DMS53 (cell line): Measurements from ENCODE around the gene TMEM82.

ENCODE experiments used
- DNase-seq: peaks from one replicate; lab custom pipeline; 2025; lab: John Stamatoyannopoulos, UW

The TMEM82 gene

DNA sequence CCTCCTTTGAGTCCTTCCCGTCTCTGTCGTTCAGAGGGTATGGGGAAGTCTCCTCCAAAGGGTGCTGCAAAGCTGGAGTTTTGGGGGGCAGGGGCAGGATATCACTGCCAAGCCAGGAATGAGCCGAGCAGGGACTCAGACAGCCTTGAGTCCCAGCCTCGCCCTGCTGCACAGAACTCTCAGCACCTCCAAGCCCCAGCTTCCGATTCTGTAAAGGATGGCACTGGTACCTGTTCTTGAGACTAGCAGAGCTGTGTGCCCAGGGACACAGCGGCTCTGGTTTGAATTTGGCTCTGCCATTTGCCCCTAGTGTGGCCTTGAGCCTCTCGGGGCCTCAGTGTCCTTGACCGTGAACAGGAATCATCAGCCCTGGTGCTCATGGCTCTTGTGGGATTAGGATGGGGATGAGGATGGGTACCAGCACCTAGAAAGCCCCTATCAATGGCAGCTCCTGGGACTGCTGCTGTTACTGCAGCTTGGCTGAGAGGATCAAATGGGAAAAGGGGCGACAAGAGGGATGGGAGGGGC lies 14.8 kb downstream of the TMEM82 start:
- peak; percentile 56 for DNase-seq

DNA sequence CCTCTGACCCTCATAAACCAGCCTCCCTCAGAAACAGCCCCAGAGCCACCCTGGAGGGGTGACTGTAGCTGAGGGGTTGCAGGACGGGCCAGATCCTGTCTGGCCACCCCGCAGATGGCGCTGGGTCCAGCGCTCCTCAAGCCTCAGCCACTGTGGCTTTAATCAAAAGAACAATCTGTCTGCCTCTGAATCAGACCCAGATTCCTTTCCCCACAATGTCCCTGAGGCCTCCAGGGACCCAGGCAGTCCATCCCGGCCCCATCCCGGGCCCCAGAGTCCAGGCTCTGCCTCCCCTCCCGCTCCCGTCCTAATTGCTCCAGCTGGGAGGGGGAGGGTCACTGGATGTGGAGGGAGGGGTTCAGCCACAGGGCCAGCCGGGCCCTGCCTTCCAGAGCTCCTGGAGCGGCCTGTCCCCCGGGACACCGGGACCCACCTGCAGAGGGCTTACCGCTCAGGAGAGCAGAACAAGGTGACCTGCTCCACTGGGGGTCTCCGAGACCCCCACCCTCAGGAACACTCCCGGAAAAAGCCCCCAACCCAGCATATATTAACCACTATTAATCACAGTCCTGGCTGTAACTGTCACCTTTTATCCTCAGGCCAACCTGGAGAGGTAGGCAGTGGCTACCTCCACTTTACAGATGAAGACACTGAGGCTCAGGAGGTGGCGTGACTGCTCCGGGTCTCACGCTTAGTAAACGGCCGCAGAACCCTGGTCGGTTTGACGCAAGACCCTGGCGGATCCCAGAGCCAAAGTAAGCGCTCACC lies 15.5 kb downstream of the TMEM82 start:
- DNase-seq = peak; percentile 65

DNA sequence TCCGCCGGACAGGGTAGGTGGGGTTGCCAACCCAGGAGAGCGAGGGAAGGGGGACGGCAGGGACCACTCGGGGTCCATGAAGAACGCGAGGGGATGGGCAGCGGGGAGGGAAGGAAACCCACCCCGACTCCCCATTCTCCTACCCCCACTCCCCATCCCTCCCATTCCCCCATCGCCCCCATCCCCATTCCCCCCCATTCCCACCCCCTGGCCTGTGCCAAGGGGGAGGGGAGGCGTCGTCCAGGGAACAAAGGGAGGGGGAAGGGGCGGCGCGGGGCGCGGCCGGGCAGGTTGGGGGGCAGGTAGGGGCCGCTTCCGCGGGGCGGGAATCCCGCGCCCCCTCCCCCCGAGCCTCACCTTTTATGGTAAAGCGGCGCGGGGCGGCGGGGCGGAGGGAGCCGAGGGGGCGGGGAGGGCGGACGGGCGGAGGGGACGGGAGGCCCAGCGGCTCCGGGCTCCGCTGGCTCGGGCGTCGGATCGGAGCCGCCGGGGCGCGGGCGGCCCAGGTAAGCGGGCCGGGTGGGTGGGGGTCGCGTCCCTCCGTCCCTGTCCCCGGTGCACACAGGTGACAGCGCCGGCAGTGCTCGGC lies 16.1 kb downstream of the TMEM82 start, which contains the start of gene FBLIM1:
Gene FBLIM1, plus strand, starts transcription at position 453 of the 589 bp plus-strand sequence. CDS start 6,189 bp downstream, outside the sequence.
- DNase-seq = peak; percentile 70

DNA sequence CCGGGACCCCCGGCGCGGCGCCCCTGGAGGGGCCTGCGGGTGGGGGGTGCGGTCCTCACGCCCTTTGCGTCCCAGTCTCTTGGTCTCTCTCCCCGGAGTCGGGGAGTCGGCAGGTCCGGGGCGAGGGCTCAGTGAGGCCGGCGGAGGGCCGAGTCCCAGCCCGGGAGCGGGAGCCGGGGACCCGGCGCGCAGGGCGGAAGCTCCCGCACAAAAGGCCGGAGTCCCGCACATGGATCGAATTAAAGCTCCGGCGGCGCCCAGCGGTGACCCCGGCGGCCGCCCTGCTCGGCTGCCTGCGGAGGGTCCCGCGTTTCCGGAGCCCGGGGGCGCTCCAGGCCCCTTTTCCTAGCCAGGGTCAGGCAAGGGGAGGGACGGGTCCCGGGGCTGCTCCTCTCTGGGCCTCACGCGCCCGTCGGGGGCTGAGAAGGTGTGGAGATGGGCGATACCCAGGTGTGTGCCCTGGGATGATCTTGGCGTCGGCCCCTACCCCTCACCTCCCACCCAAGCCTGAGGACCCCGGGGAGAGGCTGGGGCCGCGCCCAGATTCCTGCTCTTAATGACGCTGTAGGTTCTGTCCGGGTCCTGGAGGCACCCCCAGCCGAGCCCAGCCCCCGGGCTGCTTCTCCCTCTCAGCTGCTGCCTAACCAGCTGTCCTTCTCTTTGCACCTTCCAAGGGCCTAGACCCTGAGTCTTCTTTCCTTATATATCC lies 16.8 kb downstream of the TMEM82 start:
- DNase-seq = peak; percentile 55

DNA sequence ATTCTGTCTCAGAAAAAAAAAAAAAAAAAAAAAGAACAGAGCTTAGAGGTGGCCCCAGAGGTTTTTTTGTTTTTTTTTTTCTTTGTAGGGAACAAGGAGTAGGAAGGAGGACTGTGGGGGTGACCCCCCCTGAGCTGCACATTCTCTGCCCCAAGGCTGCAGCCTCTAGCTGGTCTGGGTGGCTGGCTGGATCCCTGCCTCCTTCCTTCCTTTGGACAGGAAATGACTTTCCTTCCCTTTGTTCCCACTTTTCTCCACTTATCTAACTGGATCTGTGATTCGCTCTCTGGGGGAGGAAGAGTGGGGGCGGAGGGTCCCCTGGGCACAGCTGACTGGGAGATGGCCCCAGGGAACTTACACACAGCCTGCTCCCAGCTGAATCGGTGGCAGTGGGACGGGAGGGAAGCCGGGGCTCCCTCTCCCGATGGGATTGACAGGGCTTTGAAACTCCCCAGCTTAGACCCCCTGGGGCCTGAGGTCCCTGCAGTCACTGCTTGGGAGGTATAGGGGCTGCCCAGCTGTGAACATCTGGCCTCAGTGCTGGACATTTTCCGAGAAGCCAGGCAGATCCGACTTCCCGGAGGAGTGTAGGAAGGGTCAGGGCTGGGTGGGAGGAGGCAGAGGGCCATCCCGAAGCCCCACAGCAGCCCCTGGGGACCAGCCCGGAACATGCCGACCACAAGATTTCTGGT lies 18.4 kb downstream of the TMEM82 start:
- no peak for DNase-seq

DNA sequence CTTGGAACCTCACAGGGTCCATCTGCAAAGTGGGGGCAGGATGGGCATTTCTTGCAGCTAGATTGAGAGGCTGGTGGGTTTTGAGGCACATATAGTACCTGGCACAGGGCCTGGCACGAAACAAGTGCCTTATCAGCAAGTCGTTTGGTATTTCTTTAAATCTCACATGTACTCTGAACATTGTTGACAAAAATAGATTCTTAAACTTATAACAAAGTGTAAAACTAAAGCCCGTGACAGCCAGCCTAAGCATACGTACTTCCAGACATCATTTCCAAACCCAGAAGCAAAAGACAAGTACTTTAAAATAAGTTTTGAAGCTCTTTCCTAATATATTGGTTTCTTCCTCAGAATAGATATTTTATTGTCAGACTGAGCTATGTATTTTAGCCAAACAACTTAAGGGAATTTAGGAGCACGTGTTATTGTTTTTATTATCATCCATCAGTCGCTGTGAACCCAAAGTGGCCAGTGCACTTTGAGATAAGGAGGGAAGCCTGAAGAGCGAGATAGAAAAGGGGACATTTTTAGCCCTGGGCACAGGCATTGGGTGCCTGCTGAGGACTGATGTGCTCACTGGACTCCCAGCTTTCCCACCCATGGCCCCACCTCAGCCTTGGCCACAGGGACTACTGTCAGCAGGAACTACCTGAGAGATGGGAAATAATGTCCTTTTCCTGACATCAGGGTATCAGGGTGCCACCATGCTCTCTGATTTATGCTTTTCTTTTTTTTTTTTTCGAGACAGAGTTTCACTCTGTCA lies 19.2 kb downstream of the TMEM82 start:
- no peak for DNase-seq

DNA sequence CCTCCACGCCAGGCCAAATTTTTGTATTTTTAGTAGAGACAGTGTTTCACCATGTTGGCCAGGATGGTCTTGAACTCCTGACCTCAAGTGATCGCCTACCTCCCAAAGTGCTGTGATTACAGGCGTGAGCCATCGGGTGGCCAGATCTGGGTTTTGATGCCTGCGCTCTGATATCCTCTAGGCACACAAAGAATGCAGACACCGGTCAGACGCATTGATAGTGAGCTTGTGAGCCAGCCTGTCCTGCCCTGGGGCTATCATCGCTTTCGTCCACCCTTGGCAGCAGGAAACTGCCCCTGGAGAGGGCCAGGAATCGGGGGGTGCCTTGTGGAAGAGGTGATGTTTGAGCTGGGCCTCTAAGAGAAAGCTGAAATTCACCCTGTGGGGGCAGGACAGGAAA lies 20.2 kb downstream of the TMEM82 start:
- no peak for DNase-seq

DNA sequence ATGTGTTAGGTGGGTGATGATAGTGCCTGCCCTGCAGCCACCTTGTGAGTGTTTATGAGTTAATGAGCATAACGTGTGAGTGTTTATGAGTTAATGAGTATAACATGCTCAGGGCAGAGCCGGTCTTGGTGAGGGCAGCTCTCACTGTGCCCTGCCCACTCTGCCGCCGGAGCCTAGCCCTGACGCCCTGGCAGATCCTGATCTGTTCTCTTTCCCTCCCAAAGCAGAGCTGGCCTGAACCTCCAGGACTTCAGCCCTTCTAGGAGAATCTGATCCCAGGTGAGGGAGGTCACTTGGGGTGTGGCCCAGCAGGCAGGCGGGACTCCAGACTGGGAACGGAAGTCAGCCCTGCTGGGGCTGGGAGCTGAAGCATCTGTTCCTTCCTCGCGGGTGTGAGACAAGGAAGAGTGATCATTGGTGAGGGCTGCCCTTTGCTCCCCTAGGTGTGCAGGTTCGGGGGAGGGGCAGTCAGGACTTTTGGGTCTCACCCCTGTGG lies 22.0 kb downstream of the TMEM82 start:
- peak; percentile 57 for DNase-seq

DNA sequence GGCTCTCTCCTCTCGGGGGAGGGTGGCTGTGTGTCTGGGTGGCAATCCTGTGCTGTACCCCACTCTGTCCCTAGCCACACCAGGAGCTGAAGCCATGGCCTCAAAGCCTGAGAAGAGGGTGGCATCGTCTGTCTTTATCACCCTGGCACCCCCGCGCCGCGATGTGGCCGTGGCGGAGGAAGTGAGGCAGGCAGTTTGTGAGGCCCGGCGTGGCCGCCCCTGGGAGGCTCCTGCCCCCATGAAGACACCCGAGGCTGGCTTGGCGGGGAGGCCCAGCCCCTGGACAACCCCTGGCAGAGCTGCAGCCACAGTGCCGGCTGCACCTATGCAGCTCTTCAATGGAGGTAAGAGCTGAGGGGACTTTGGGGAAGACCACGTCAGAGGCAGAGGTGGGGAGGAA lies 22.6 kb downstream of the TMEM82 start:
- DNase-seq = no peak

DNA sequence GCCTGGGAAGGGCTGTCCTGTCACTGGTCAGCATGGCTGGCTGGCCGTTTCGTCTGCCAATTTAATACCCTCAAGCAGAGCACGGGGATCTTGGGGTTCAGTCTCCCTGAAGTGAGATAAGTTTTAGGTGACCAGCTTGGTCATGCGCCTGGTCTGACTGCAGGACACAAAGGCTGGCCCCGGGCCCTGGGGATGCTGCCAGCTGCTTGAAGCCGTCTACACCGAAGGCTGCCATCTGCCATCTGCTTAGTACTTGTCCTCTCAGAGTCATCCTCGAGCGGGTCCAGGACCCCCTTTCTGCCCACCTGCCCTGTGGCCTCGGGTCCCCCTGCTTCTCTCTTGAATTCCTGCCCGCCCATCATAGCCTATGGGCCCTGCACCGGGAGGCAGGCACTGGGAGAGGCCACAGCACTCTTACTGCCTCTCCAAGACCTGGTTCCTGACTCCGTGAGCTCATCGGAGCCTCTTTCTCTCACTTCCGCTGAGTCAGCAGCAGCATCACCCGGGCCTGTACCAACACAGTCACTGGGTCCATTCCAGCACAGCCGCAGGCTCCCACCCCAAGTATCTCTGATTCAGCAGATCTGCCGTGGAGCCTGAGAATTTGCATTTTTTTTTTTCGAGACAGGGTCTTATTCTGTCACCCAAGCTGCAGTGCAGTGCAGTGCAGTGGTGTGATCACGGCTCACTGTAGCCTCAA lies 23.3 kb downstream of the TMEM82 start:
- no peak for DNase-seq

DNA sequence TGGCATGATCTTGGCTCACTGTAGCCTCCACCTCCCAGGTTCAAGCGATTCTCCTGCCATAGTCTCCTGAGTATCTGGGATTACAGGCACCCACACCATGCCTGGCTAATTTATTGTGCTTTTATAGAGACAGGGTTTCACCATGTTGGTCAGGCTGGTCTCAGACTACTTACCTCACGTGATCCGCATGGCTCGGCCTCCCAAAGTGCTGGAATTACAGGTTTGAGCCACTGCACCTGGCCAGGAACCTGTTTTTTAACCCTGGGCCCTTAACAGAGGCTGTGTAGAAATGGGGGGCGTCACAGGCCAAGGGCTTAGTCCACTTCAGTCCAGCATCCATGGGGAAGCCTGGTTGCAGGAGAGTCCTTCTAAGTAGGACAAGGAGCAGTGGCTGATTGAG lies 25.6 kb downstream of the TMEM82 start:
- no peak for DNase-seq

DNA sequence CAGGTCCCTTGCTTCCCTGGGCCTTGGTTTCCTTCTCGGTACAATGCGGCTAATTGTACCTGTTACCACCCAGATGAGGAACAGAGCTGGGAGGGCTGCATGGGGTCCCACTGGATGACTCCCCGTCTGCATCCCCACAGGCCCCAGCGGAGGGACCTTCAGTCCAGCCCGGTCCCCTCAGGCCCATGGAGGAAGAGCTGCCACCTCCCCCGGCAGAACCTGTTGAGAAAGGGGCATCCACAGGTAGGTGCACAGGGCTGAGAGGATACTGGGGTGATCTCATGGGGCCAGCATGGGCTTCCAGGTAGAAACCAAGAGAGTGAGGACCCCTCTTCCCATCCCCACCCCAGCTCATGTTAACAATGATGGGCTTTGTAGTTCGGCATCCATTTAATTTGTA lies 26.1 kb downstream of the TMEM82 start:
- no peak for DNase-seq

DNA sequence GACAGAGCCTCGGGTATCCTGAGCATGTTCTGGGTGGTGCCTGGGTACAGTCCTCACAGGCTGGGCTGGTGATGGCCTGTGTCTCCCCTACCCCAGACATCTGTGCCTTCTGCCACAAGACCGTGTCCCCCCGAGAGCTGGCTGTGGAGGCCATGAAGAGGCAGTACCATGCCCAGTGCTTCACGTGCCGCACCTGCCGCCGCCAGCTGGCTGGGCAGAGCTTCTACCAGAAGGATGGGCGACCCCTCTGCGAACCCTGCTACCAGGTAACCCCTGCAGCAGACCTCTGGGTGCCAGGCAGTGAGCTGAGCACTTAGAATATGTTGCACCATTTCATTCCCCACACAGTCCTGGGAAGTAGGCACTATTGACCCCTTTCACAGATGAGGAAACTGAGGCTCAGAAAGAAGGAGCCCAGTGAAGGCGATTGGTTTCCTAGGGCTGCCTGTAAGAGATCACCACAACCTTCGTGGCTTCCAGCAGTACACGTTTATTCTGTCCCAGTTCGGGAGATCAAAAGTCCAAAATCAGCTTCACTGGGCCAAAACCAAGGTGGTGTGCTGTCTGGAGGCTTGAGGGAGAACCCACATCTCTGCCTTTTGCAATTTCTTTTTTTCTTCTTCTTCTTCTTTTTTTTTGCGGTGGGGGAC lies 28.1 kb downstream of the TMEM82 start:
- no peak for DNase-seq

DNA sequence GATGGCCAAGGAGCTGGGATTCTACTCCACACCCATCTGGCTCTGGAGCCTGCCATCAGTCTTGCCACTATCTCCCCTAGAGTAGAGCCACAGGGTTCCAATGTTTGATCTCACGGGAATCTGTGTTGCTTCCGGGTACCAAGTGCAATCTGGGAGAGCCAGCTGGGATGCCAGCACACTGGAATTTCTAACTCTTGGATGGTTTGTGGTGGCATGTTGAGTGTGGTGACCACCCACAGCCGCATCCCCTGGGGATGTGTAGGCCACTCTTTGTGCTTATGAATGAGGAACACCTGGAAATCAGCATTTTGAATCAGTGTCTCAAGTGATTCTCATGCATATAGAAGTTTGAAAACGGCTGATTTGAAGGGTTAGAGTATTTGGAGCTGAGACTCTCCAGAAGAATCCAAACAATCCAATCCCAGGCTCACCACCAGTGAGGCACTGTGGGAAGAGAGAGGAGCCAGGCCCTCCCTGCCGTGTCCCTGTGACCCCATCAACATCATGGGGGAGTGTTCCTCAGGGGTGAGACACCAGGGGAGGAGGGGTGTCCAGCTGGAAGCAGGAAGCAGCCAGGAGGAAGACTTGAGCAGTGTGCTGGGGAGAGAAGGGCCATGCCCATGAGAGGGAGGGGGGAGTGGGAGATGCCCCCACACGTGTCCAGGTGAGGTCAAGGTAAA lies 29.7 kb downstream of the TMEM82 start:
- no peak for DNase-seq

DNA sequence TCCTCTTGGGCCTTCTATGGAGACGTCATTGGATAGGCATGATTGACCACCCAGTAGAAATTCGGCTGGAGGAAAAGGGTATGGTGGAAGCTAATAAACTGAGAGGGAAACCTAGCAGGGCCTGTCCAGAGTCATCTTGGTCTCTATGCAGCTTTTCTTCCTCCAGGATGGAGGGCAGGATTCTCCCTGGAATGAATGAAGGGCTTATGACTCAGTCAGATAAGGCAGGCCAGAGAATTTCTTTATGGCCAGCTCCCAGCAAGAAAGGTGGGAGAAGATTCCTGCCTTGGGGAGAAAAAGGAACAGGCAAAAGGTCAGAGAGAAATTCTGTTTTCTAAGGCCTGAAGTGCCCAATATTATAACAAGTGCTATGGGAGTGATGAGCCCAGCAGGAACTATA lies 33.4 kb downstream of the TMEM82 start:
- no peak for DNase-seq

DNA sequence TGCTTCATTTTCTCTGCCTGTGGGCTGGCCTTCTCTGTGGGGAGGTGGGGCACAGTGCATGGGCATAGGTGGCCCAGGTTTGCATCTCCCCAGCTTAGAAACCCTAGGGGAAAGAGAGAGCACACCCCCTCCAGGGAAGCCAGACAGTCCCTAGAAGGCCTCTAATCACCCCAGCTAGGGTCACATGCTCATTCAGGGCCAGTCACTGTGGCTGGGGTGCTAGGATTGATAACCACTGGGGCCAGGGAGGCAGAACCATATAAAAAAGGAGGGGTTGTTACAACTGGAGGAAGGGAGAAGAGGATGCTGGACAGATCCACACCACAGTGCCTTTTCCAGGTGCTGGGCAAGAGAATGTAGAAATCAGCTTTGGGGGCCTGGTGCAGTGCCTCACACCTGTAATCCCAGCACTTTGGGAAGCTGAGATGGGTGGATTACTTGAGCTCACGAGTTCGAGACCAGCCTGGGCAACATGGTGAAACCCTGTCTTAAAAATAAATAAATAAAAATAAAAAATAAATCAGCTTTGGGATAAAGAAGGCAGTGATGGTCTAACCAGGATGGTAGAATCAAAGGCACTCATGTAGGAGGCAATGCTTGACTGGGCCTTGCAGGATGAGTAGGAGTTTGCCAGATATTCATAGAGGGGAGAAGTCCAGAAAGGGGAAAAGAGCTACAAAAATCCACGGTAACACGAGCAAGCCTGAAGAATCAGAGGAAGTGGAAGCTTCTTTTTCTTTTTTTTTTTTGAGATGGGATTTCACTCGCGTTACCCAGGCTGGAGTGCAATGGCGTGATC lies 35.8 kb downstream of the TMEM82 start:
- no peak for DNase-seq

DNA sequence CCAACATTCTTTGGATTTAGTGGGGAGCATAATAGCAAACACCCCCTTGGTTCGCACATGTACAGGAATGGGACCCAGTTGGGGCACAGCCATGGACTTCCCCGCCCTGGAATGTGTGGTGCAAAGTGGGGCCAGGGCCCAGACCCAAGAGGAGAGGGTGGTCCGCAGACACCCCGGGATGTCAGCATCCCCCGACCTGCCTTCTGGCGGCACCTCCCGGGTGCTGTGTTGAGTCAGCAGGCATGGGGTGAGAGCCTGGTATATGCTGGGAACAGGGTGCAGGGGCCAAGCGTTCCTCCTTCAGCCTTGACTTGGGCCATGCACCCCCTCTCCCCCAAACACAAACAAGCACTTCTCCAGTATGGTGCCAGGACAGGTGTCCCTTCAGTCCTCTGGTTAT lies 43.4 kb downstream of the TMEM82 start:
- DNase-seq = no peak

DNA sequence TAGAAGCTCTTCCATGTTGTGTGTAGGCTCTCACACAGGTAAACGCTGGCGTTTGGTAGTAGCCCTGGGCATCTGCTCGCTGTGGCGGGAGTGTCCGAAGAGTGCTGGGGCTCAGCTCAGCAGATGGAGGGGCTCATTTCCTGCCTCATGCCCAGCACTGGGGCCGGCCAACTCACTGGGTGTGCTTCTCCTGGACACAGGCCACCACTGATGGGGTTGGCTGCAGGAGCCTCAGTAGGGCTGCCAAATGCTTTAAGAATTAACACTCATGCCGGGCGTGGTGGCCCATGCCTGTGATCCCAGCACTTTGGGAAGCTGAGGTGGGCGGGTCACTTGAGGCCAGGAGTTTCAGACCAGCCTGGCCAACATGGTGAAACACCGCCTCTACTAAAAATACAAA lies 44.3 kb downstream of the TMEM82 start:
- DNase-seq = no peak
